HEK293 (cell line): ENCODE results near the gene CELF1.

Experiments used
- GLIS1 ChIP-seq: fragments of 450-650 bp; formaldehyde crosslinking; IDR thresholded peaks from 2 replicates; pipeline ENCODE4 v1.5.1; 2016; ENCODE audit warnings: missing biosample characterization, missing genetic modification characterization
- GLIS2 ChIP-seq: fragments of 450-650 bp; formaldehyde crosslinking; IDR thresholded peaks from 2 replicates; pipeline ENCODE4 v1.5.1; 2016; ENCODE audit warnings: missing biosample characterization, missing genetic modification characterization
- SCRT1 ChIP-seq: fragments of 450-650 bp; formaldehyde crosslinking; IDR thresholded peaks from 2 replicates; pipeline ENCODE4 v1.5.1; 2016; ENCODE audit warnings: missing biosample characterization, missing genetic modification characterization, borderline replicate concordance
- TCF7L2 ChIP-seq: IDR thresholded peaks from 2 replicates; pipeline ENCODE4 v1.6.1; 2011; ENCODE audit warnings: low read depth, mild to moderate bottlenecking, inconsistent platforms, low read length, moderate library complexity, borderline replicate concordance
- TRIM28 ChIP-seq: IDR thresholded peaks from 2 replicates; pipeline ENCODE4 v1.6.1; 2011; ENCODE audit warnings: low read length, control low read depth, borderline replicate concordance
- YY1 ChIP-seq: fragments of 450-650 bp; formaldehyde crosslinking; IDR thresholded peaks from 2 replicates; pipeline ENCODE4 v1.5.1; 2018; ENCODE audit warnings: missing biosample characterization, missing genetic modification characterization
- ZBTB17 ChIP-seq: fragments of 450-650 bp; formaldehyde crosslinking; IDR thresholded peaks from 2 replicates; pipeline ENCODE4 v1.5.1; 2016; ENCODE audit warnings: missing biosample characterization, missing genetic modification characterization
- ZNF140 ChIP-seq: fragments of 450-650 bp; formaldehyde crosslinking; IDR thresholded peaks from 2 replicates; pipeline ENCODE4 v1.5.1; 2016; ENCODE audit warnings: missing biosample characterization, missing genetic modification characterization
- ZNF157 ChIP-seq: fragments of 450-650 bp; formaldehyde crosslinking; IDR thresholded peaks from 2 replicates; pipeline ENCODE4 v1.5.1; 2016; ENCODE audit warnings: missing biosample characterization, missing genetic modification characterization
- ZNF19 ChIP-seq: fragments of 450-650 bp; formaldehyde crosslinking; IDR thresholded peaks from 2 replicates; pipeline ENCODE4; 2016; ENCODE audit warnings: missing biosample characterization, missing genetic modification characterization, low read depth
- ZNF214 ChIP-seq: fragments of 450-650 bp; formaldehyde crosslinking; IDR thresholded peaks from 2 replicates; pipeline ENCODE4 v1.5.1; 2017; ENCODE audit warnings: missing biosample characterization, mild to moderate bottlenecking, missing genetic modification characterization, borderline replicate concordance
- ZNF24 ChIP-seq: fragments of 450-650 bp; formaldehyde crosslinking; IDR thresholded peaks from 2 replicates; pipeline ENCODE4 v1.5.1; 2016; ENCODE audit warnings: missing biosample characterization, missing genetic modification characterization
- ZNF302 ChIP-seq: fragments of 450-650 bp; formaldehyde crosslinking; IDR thresholded peaks from 2 replicates; pipeline ENCODE4 v1.5.1; 2016; ENCODE audit warnings: missing biosample characterization, missing genetic modification characterization, low read depth
- ZNF544 ChIP-seq: fragments of 450-650 bp; formaldehyde crosslinking; IDR thresholded peaks from 2 replicates; pipeline ENCODE4 v1.5.0; 2017; ENCODE audit warnings: missing biosample characterization, missing genetic modification characterization
- ZNF624 ChIP-seq: fragments of 450-650 bp; formaldehyde crosslinking; IDR thresholded peaks from 2 replicates; pipeline ENCODE4 v1.5.1; 2017; ENCODE audit warnings: missing biosample characterization, missing genetic modification characterization
- ZNF664 ChIP-seq: fragments of 450-650 bp; formaldehyde crosslinking; IDR thresholded peaks from 2 replicates; pipeline ENCODE4 v1.5.1; 2016; ENCODE audit warnings: missing biosample characterization, missing genetic modification characterization
- ZNF701 ChIP-seq: fragments of 450-650 bp; formaldehyde crosslinking; IDR thresholded peaks from 2 replicates; pipeline ENCODE4 v1.5.1; 2016; ENCODE audit warnings: missing biosample characterization, missing genetic modification characterization
- ZNF747 ChIP-seq: fragments of 450-650 bp; formaldehyde crosslinking; IDR thresholded peaks from 2 replicates; pipeline ENCODE4 v1.5.1; 2016; ENCODE audit warnings: missing biosample characterization, missing genetic modification characterization
- ZNF792 ChIP-seq: fragments of 450-650 bp; formaldehyde crosslinking; IDR thresholded peaks from 2 replicates; pipeline ENCODE4 v1.5.1; 2016; ENCODE audit warnings: missing biosample characterization, missing genetic modification characterization
- ZNF837 ChIP-seq: fragments of 450-650 bp; formaldehyde crosslinking; IDR thresholded peaks from 2 replicates; pipeline ENCODE4 v1.5.1; 2016; ENCODE audit warnings: missing biosample characterization, missing genetic modification characterization
- ZSCAN23 ChIP-seq: fragments of 450-650 bp; formaldehyde crosslinking; IDR thresholded peaks from 2 replicates; pipeline ENCODE4 v1.5.1; 2016; ENCODE audit warnings: missing biosample characterization, missing genetic modification characterization
- TF ChIP-seq, protein P1 (sequence below): fragments of 450-650 bp; formaldehyde crosslinking; IDR thresholded peaks from 2 replicates; pipeline ENCODE4 v1.5.1; 2017; ENCODE audit warnings: missing biosample characterization, missing genetic modification characterization
- TF ChIP-seq, protein P2 (sequence below): fragments of 450-650 bp; formaldehyde crosslinking; IDR thresholded peaks from 2 replicates; pipeline ENCODE4 v1.5.1; 2016; ENCODE audit warnings: missing biosample characterization, missing genetic modification characterization, borderline replicate concordance
- TF ChIP-seq, protein P3 (sequence below): fragments of 450-650 bp; formaldehyde crosslinking; IDR thresholded peaks from 2 replicates; pipeline ENCODE4 v1.5.1; 2017; ENCODE audit warnings: missing biosample characterization, missing genetic modification characterization
- TF ChIP-seq, protein P4 (sequence below): fragments of 450-650 bp; formaldehyde crosslinking; optimal IDR thresholded peaks from 2 replicates; pipeline ENCODE3; 2016; ENCODE audit warnings: missing biosample characterization, mild to moderate bottlenecking, missing genetic modification characterization
- TF ChIP-seq, protein P5 (sequence below): fragments of 450-650 bp; formaldehyde crosslinking; IDR thresholded peaks from 2 replicates; pipeline ENCODE4 v1.5.1; 2016; ENCODE audit warnings: missing biosample characterization, missing genetic modification characterization
- TF ChIP-seq, protein P6 (sequence below): fragments of 450-650 bp; formaldehyde crosslinking; IDR thresholded peaks from 2 replicates; pipeline ENCODE4 v1.5.1; 2016; ENCODE audit warnings: missing biosample characterization, missing genetic modification characterization
- TF ChIP-seq, protein P7 (sequence below): fragments of 450-650 bp; formaldehyde crosslinking; IDR thresholded peaks from 2 replicates; pipeline ENCODE4 v1.5.1; 2017; ENCODE audit warnings: missing biosample characterization, missing genetic modification characterization

CELF1 gene

DNA sequence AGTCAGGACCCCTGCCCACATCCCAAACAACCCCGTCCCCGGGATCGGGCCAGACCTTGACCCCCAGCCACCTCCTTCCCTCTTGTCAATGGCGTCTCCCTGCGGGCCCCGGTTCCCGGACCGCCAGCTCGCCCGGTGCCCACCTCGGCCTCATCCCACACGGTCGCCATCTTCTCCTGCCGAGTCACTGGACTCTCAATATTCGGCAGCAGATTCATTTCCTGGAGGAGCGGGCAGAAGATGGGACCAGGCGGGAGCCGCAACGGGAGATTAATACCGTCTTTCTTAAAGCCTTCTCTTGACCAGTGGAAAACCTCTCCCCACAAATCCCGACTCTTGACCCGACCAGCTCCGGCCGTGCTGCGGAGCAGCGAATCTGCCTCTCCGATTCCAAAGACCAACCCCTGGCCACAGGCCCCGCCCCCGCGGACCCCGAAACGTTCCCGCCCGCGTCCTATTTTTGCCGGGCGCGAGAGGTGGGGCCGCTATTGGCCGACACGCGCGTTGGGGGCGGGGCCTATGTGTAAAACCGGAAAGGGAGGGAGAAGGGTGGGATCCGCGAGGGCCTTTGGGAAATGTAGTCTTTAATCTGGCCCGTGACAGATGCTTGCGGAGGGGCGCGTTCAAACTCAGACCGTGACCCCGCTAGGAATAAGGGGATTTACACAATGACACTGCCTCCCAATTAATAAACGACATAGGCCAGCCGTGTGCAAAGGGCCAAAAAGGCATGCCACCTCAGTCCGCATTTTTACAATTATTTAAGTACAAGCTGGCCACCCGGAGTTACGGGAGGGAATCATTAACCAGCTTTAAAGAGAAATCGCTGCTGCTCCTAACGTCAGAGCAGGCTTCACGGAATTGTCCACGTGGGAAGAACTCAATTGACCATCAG is 126.6 kb downstream of the CELF1 start, which contains the start of gene PSMC3 (continued):
- TF ChIP-seq, protein P1, sequence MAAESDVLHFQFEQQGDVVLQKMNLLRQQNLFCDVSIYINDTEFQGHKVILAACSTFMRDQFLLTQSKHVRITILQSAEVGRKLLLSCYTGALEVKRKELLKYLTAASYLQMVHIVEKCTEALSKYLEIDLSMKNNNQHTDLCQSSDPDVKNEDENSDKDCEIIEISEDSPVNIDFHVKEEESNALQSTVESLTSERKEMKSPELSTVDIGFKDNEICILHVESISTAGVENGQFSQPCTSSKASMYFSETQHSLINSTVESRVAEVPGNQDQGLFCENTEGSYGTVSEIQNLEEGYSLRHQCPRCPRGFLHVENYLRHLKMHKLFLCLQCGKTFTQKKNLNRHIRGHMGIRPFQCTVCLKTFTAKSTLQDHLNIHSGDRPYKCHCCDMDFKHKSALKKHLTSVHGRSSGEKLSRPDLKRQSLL (tag by site-specific recombination), result no peak
- TF ChIP-seq TRIM28, result 0 out of 2 replicates have a peak, but pooled peaks have one; percentile 6
- TF ChIP-seq, protein P2, sequence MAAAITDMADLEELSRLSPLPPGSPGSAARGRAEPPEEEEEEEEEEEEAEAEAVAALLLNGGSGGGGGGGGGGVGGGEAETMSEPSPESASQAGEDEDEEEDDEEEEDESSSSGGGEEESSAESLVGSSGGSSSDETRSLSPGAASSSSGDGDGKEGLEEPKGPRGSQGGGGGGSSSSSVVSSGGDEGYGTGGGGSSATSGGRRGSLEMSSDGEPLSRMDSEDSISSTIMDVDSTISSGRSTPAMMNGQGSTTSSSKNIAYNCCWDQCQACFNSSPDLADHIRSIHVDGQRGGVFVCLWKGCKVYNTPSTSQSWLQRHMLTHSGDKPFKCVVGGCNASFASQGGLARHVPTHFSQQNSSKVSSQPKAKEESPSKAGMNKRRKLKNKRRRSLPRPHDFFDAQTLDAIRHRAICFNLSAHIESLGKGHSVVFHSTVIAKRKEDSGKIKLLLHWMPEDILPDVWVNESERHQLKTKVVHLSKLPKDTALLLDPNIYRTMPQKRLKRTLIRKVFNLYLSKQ (tag by site-specific recombination), result no peak
- no peak for TF ChIP-seq ZNF701 (tag by site-specific recombination)
- TF ChIP-seq ZNF214 (tag by site-specific recombination), result no peak
- no peak for TF ChIP-seq ZNF302
- no peak for TF ChIP-seq ZBTB17 (tag by site-specific recombination)
- peak; percentile 51; the same call in 1 of the 2 replicates for TF ChIP-seq ZSCAN23 (tag by site-specific recombination)
- TF ChIP-seq, protein P3, sequence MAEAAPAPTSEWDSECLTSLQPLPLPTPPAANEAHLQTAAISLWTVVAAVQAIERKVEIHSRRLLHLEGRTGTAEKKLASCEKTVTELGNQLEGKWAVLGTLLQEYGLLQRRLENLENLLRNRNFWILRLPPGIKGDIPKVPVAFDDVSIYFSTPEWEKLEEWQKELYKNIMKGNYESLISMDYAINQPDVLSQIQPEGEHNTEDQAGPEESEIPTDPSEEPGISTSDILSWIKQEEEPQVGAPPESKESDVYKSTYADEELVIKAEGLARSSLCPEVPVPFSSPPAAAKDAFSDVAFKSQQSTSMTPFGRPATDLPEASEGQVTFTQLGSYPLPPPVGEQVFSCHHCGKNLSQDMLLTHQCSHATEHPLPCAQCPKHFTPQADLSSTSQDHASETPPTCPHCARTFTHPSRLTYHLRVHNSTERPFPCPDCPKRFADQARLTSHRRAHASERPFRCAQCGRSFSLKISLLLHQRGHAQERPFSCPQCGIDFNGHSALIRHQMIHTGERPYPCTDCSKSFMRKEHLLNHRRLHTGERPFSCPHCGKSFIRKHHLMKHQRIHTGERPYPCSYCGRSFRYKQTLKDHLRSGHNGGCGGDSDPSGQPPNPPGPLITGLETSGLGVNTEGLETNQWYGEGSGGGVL (tag by site-specific recombination), result no peak
- no peak for TF ChIP-seq ZNF624 (tag by site-specific recombination)
- TF ChIP-seq ZNF24 (tag by site-specific recombination), result peak; percentile 51; the same call in 1 of the 2 replicates
- TF ChIP-seq, protein P4, sequence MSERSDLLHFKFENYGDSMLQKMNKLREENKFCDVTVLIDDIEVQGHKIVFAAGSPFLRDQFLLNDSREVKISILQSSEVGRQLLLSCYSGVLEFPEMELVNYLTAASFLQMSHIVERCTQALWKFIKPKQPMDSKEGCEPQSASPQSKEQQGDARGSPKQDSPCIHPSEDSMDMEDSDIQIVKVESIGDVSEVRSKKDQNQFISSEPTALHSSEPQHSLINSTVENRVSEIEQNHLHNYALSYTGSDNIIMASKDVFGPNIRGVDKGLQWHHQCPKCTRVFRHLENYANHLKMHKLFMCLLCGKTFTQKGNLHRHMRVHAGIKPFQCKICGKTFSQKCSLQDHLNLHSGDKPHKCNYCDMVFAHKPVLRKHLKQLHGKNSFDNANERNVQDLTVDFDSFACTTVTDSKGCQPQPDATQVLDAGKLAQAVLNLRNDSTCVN (tag by site-specific recombination), result peak; percentile 76
- TF ChIP-seq ZNF664 (tag by site-specific recombination), result no peak
- TF ChIP-seq YY1 (tag by site-specific recombination), result peak; percentile 97
- no peak for TF ChIP-seq TCF7L2
- no peak for TF ChIP-seq ZNF19 (tag by site-specific recombination)
- TF ChIP-seq GLIS2 (tag by site-specific recombination), result no peak
- TF ChIP-seq, protein P5, sequence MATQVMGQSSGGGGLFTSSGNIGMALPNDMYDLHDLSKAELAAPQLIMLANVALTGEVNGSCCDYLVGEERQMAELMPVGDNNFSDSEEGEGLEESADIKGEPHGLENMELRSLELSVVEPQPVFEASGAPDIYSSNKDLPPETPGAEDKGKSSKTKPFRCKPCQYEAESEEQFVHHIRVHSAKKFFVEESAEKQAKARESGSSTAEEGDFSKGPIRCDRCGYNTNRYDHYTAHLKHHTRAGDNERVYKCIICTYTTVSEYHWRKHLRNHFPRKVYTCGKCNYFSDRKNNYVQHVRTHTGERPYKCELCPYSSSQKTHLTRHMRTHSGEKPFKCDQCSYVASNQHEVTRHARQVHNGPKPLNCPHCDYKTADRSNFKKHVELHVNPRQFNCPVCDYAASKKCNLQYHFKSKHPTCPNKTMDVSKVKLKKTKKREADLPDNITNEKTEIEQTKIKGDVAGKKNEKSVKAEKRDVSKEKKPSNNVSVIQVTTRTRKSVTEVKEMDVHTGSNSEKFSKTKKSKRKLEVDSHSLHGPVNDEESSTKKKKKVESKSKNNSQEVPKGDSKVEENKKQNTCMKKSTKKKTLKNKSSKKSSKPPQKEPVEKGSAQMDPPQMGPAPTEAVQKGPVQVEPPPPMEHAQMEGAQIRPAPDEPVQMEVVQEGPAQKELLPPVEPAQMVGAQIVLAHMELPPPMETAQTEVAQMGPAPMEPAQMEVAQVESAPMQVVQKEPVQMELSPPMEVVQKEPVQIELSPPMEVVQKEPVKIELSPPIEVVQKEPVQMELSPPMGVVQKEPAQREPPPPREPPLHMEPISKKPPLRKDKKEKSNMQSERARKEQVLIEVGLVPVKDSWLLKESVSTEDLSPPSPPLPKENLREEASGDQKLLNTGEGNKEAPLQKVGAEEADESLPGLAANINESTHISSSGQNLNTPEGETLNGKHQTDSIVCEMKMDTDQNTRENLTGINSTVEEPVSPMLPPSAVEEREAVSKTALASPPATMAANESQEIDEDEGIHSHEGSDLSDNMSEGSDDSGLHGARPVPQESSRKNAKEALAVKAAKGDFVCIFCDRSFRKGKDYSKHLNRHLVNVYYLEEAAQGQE (tag by site-specific recombination), result peak; percentile 1; the same call in 1 of the 2 replicates
- no peak for TF ChIP-seq GLIS1 (tag by site-specific recombination)
- TF ChIP-seq ZNF140 (tag by site-specific recombination), result no peak
- no peak for TF ChIP-seq ZNF747 (tag by site-specific recombination)
- TF ChIP-seq SCRT1, result no peak
- no peak for TF ChIP-seq ZNF157 (tag by site-specific recombination)
- TF ChIP-seq ZNF544, result no peak
- TF ChIP-seq ZNF792 (tag by site-specific recombination), result no peak
- TF ChIP-seq, protein P6, sequence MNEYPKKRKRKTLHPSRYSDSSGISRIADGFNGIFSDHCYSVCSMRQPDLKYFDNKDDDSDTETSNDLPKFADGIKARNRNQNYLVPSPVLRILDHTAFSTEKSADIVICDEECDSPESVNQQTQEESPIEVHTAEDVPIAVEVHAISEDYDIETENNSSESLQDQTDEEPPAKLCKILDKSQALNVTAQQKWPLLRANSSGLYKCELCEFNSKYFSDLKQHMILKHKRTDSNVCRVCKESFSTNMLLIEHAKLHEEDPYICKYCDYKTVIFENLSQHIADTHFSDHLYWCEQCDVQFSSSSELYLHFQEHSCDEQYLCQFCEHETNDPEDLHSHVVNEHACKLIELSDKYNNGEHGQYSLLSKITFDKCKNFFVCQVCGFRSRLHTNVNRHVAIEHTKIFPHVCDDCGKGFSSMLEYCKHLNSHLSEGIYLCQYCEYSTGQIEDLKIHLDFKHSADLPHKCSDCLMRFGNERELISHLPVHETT (tag by site-specific recombination), result peak; percentile 94
- TF ChIP-seq, protein P7, sequence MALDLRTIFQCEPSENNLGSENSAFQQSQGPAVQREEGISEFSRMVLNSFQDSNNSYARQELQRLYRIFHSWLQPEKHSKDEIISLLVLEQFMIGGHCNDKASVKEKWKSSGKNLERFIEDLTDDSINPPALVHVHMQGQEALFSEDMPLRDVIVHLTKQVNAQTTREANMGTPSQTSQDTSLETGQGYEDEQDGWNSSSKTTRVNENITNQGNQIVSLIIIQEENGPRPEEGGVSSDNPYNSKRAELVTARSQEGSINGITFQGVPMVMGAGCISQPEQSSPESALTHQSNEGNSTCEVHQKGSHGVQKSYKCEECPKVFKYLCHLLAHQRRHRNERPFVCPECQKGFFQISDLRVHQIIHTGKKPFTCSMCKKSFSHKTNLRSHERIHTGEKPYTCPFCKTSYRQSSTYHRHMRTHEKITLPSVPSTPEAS (tag by site-specific recombination), result no peak; the same call in 1 of the 2 replicates
- no peak for TF ChIP-seq ZNF837
